Ishikawa (cell line): Measurements from ENCODE around the gene AGPAT1.

Experiments used
- CEBPB ChIP-seq: IDR thresholded peaks from 2 replicates; pipeline ENCODE4 v1.6.1; 2012
- CREB1 ChIP-seq: IDR thresholded peaks from 2 replicates; pipeline ENCODE4 v1.6.1; 2012; ENCODE audit warnings: low read depth
- EGR1 ChIP-seq: IDR thresholded peaks from 2 replicates; pipeline ENCODE4 v1.6.1; 2012
- FOXM1 ChIP-seq: IDR thresholded peaks from 2 replicates; pipeline ENCODE4 v1.6.1; 2012; ENCODE audit warnings: low read depth, borderline replicate concordance
- MAX ChIP-seq: IDR thresholded peaks from 2 replicates; pipeline ENCODE4 v1.6.1; 2012
- NFIC ChIP-seq: IDR thresholded peaks from 2 replicates; pipeline ENCODE4 v1.6.1; 2012
- RAD21 ChIP-seq: IDR thresholded peaks from 2 replicates; pipeline ENCODE4 v1.6.1; 2012; ENCODE audit warnings: low read depth
- REST ChIP-seq: IDR thresholded peaks from 2 replicates; pipeline ENCODE4 v1.6.1; 2012; ENCODE audit warnings: low read depth, mild to moderate bottlenecking
- TAF1 ChIP-seq: IDR thresholded peaks from 2 replicates; pipeline ENCODE4 v1.6.1; 2012; ENCODE audit warnings: low read depth, mild to moderate bottlenecking
- TCF12 ChIP-seq: IDR thresholded peaks from 2 replicates; pipeline ENCODE4 v1.6.1; 2012; ENCODE audit warnings: low read depth
- TEAD4 ChIP-seq: IDR thresholded peaks from 2 replicates; pipeline ENCODE4 v1.6.1; 2012
- USF1 ChIP-seq: IDR thresholded peaks from 2 replicates; pipeline ENCODE4 v1.6.1; 2012
- YY1 ChIP-seq: IDR thresholded peaks from 2 replicates; pipeline ENCODE4 v1.6.1; 2012; ENCODE audit warnings: low read depth
- ZBTB7A ChIP-seq: IDR thresholded peaks from 2 replicates; pipeline ENCODE4 v1.6.1; 2012; ENCODE audit warnings: low read depth

AGPAT1 gene

GRCh38 chr6:32178547-32179440, 2.9 kb upstream of the AGPAT1 start:
- TF ChIP-seq TEAD4 (no peak), RAD21 (no peak), USF1 (peak; percentile 77), YY1 (no peak), TCF12 (no peak), NFIC (no peak), EGR1 (no peak), MAX (no peak), TAF1 (0 out of 2 replicates have a peak, but pooled peaks have one; percentile 2), CEBPB (no peak), CREB1 (no peak)

GRCh38 chr6:32177788-32178546, 2.1 kb upstream of the AGPAT1 start, which contains the start of gene RNF5:
TSS of gene RNF5 (plus strand) at chr6:32178405. CDS start at chr6:32178512, 107 bp downstream.
- no peak for TF ChIP-seq NFIC
- TF ChIP-seq MAX, result peak; percentile 57; the same call in 1 of the 2 replicates
- no peak for TF ChIP-seq ZBTB7A
- TF ChIP-seq TAF1, result no peak
- TF ChIP-seq CEBPB, result no peak
- no peak for TF ChIP-seq REST
- peak; percentile 18 for TF ChIP-seq YY1
- no peak for TF ChIP-seq EGR1
- peak; percentile 72 for TF ChIP-seq CREB1

GRCh38 chr6:32177183-32177787, 1.4 kb upstream of the AGPAT1 start:
- TF ChIP-seq YY1, result peak; percentile 76
- TF ChIP-seq CEBPB, result no peak
- TF ChIP-seq TCF12, result peak; percentile 15; the same call in 1 of the 2 replicates
- TF ChIP-seq RAD21, result no peak
- peak; percentile 56 for TF ChIP-seq TAF1
- TF ChIP-seq USF1, result no peak
- peak; percentile 55; the same call in 1 of the 2 replicates for TF ChIP-seq CREB1

- TF ChIP-seq CEBPB (peak; percentile 15; the same call in 1 of the 2 replicates), REST (no peak), USF1 (0 out of 2 replicates have a peak, but pooled peaks have one; percentile 7)
Observed at GRCh38 chr6:32176476-32177182, 745 bp upstream of the AGPAT1 start.

GRCh38 chr6:32175322-32175710, 568 bp downstream of the AGPAT1 start:
- TF ChIP-seq USF1 (no peak), FOXM1 (no peak), CEBPB (no peak)
